GM18508 (cell line): ENCODE measurements around the gene PRIMA1.

ENCODE experiments used
- ATAC-seq: cut with Tn5 transposase; IDR thresholded peaks from one replicate; pipeline ENCODE4 v1.9.1; 2021; ENCODE audit warnings: moderate number of reproducible peaks; ENCODE audit not compliant: insufficient read depth, unreplicated experiment

The PRIMA1 gene

GRCh38 chr14:93734086-93734822 lies 54.0 kb downstream of the PRIMA1 start:
- ATAC-seq: no peak

- no peak for ATAC-seq
These were observed 54.7 kb downstream of the PRIMA1 start for GRCh38 chr14:93733631-93734030.

- ATAC-seq: no peak
These were observed 55.1 kb downstream of the PRIMA1 start for GRCh38 chr14:93733231-93733630.

GRCh38 chr14:93732524-93732923 lies 55.8 kb downstream of the PRIMA1 start:
- no peak for ATAC-seq

GRCh38 chr14:93731753-93732152 lies 56.5 kb downstream of the PRIMA1 start:
- ATAC-seq: no peak

GRCh38 chr14:93729993-93730392 lies 58.3 kb downstream of the PRIMA1 start:
- ATAC-seq: no peak

GRCh38 chr14:93728651-93729016 lies 59.7 kb downstream of the PRIMA1 start:
- ATAC-seq: no peak

- no peak for ATAC-seq
These were observed 60.2 kb downstream of the PRIMA1 start for GRCh38 chr14:93727917-93728650.

GRCh38 chr14:93727039-93727740 lies 61.1 kb downstream of the PRIMA1 start:
- no peak for ATAC-seq

- ATAC-seq: no peak
These were observed 62.3 kb downstream of the PRIMA1 start for GRCh38 chr14:93725993-93726392.

- no peak for ATAC-seq
These were observed 63.2 kb downstream of the PRIMA1 start for GRCh38 chr14:93725002-93725582.

GRCh38 chr14:93723001-93723400 lies 65.3 kb downstream of the PRIMA1 start:
- ATAC-seq: no peak

- ATAC-seq: no peak
These were observed 67.3 kb downstream of the PRIMA1 start for GRCh38 chr14:93720981-93721483.

- no peak for ATAC-seq
These were observed 68.0 kb downstream of the PRIMA1 start for GRCh38 chr14:93720076-93720815.

- no peak for ATAC-seq
These were observed 69.0 kb downstream of the PRIMA1 start for GRCh38 chr14:93719256-93719655.

- ATAC-seq: no peak
These were observed 70.5 kb downstream of the PRIMA1 start for GRCh38 chr14:93717668-93718320.

GRCh38 chr14:93716746-93717667 lies 71.3 kb downstream of the PRIMA1 start:
- no peak for ATAC-seq

GRCh38 chr14:93716002-93716745 lies 72.1 kb downstream of the PRIMA1 start:
- ATAC-seq: no peak
